ENCODE results near the gene OTUD7B.

GRCh38 chr1:149927056-149927562, 83.4 kb downstream of the OTUD7B start:
- TF ChIP-seq POLR2AphosphoS5 (IDR thresholded peaks at IDR 0.05; ENCODE audit: low read depth, low read length), result no peak
- no peak for TF ChIP-seq TAF1 (IDR thresholded peaks at IDR 0.05; ENCODE audit: borderline replicate concordance, insufficient read depth, low read length)
- no peak for TF ChIP-seq REST (IDR thresholded peaks at IDR 0.05; ENCODE audit: insufficient read depth in 1 of 2, low read depth in 2 of 2, low read length in 2 of 2)
- no peak for TF ChIP-seq SIN3A (IDR thresholded peaks at IDR 0.05; ENCODE audit: borderline replicate concordance, insufficient read depth, low read length)
- no peak for TF ChIP-seq FOXP2 (optimal IDR thresholded peaks at IDR 0.05; ENCODE audit: borderline replicate concordance, extremely low read depth, extremely low read length, insufficient read depth)

Data from PFSK-1 (cell line).